GM18861 (cell line): ENCODE data around the gene ATF2.

ENCODE experiments used
- ATAC-seq: cut with Tn5 transposase; IDR thresholded peaks from one replicate; pipeline ENCODE4 v1.9.1; 2021; ENCODE audit not compliant: unreplicated experiment

ATF2 gene

DNA sequence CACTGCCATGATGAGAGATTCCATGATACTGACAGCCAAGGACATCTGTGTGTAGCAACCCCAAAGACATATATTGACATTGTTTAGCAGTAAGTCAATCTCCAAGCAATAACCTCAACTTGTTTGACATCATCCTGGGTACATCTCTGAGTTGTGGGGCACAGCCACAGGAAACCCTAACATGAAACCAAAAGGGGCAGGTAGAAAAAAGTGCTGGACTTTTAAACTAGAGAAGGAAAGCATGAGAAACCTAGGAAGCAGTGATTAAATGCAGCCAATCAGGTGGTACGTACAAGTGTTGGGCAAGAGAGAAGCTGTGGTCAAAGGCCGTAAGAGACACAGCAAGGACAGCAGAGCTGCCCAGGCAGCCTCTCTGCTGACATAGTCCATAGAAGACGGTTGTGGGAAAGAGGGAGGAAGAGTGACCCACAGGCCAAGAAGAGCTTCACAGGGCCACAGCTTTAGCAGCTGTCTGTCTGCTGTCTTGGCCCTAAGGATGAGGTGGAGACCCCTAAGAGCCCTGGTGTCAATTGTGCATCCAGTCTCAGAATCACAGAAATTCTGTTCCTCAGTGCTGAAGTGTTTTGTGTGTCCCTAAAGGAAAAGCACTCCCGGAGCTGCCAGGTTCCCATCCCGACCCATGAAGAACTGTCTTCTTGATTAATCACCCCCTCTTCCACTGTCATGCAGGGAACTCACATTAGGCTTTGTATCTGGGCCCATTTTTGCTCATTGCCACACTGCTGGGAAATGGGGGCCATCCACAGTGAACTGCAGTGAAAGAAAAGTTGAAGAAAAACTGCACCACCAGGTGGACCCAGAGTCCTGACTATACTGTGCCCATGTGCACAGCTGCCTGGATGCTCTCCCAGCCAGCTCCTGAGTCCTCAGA lies 137.4 kb downstream of the ATF2 start:
- ATAC-seq: no peak

DNA sequence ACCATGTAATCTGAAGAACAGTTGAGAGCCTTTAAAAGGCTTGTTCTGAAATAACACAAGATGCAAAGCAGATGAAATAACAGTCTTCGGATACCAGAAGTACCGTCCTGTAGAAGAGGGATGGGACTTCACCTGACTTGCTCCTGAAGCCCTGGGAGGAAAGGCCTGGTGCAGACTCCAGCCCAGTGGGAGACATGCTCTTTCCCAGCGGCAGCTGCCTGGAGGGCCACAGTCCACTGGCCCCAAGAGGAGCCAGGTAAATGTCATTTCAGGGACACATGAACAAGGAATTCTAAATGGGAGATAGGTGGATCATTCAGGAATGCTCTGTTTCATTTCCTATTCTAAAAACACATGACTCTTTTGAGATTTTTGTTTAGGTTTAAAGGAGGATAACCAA lies 140.2 kb downstream of the ATF2 start:
- no peak for ATAC-seq

DNA sequence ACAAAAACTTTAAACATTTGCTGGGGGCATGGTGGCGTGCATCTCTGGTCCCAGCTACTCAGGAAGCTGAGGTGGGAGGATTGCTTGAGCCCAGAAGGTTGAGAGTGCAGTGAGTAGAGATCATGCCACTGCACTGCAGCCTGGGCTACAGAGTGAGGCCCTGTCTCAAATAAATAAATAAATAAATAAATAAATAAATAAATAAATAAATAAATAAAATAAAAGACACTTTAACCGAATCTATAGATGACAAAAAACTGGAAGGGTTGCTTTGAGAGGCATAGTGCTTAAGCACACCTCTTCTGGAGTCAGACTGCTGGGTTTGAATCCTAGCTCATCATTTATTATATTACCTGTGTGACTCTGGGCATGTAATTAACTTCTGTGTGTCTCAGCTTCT lies 141.6 kb downstream of the ATF2 start:
- ATAC-seq: no peak

DNA sequence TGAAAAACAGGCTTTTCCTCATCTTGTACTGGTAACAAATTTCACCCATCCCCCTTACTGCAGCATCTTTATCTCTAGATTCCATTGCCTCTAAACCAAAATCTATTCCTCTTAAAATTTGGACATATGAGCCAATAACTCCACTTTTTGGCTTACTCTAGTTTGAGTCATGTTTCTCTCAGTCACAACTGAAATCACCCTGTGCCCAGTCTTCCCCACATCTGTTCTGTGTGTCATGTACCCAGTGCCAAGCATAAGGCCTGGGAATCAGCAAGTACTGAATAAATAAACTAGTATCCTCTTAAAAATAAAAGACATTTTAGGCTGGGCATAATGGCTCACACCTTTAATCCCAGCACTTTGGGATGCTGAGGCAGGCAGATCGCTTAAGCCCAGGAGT lies 142.1 kb downstream of the ATF2 start:
- ATAC-seq: no peak

DNA sequence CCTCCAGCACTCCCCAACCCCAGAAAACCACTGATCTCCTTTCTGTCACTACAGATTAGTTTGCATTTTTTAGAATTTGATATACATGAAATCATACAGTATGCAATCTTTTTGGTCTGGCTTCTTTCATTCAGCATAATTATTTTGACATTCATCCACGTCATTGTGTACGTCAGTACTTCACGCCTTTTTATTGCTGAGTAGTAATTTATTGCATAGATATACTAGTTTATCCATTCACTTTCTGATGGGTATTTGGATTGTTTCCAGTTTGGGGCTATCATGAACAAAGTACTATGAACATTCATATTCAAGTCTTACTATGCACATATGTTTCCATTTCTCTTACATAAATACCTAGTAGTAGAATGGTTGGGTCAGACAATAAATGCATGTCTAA lies 142.8 kb downstream of the ATF2 start:
- no peak for ATAC-seq

DNA sequence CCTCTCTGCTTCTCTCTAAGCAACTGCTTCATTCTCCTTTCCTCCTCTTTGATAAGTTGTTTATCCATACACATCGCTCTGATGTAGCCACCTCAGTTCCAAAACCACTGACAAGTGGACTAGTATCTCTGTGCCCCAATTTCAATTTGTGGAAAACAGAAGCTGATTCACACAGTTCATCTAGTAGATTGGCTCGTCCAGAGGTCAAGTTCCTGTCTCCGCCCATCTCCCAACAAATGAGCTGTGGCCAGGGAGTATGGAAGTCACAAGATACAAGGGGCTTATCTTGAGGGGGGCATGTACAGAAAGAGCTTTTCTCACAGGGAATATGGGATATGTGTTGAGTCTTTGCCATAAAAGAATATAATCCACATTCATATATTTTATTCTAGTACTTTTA lies 145.1 kb downstream of the ATF2 start:
- no peak for ATAC-seq
